SKM-1 (cell line): ENCODE data around the gene BCL2L13.

ENCODE experiments used
- DNase-seq: peaks from one replicate; lab custom pipeline; 2025; ENCODE audit not compliant: unreplicated experiment; lab: John Stamatoyannopoulos, UW

Gene BCL2L13, protein sequence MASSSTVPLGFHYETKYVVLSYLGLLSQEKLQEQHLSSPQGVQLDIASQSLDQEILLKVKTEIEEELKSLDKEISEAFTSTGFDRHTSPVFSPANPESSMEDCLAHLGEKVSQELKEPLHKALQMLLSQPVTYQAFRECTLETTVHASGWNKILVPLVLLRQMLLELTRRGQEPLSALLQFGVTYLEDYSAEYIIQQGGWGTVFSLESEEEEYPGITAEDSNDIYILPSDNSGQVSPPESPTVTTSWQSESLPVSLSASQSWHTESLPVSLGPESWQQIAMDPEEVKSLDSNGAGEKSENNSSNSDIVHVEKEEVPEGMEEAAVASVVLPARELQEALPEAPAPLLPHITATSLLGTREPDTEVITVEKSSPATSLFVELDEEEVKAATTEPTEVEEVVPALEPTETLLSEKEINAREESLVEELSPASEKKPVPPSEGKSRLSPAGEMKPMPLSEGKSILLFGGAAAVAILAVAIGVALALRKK

DNA sequence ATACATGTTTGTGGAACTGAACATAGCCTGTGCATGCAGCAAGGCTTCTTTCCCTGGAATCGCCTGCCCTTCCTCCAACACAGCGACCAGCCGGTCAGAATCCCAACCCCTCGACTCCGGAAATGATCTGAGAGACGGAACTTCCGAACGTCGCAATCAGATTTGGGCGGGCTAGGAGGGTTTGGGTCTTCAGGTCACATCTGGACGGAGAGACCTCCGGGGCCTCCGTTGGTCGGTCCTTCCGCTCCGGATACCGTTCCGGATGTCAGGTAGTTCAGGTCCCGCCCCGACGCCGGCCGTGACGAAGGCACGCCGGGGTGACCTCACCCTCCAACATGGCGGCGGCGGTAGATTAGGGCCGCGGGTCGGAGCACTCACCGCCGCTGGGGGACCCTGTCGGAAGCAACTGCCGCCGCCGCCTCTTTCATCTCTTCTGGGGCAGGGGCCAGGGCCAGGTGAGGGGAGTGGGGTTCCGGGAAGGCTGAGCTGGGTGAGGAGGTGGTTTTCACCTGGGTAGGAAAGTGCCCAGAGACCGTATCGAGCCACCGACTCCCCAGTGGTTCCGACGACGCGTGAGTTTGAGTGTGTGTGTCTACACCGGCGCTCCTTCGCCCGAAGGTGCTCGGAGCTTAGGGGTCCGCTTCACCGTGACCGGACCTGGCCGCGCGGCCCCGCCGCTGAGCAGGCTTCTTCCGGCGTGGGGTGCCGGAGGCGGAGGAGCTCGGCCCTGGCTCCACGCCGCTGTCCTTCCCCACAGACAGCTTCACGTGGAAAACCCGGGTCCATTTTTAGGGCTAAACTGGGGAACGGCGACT, at the start of gene BCL2L13:
Gene BCL2L13 (plus strand): TSS at position 326 of the 815 bp plus-strand sequence. CDS start 16,955 bp downstream, outside the sequence.
- DNase-seq: peak; percentile 80

DNA sequence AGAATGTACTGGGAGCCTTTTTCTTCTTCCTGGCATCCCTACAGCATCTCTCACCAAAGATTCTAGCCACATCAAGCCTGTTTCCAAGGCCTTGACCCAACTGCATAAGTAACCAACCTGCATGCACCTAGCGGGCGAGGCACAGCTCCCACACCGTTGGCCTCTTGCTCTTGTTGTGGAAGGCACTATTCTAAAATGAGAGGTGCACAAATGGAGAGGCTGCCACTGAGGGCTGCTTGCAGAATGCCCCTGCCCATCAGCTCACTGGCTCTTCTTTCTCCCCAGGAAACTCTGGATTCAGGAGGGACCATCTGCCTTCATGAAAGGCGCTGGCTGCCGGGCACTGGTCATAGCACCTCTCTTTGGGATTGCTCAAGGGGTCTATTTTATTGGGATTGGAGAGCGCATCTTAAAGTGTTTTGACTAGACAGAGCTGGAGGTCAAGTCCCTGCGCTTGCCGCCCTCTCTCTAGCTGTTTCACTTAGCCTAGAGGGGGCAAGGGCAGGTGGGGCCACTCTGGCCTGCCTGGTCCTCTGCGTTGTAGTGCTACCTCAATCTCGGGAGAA, 48.7 kb upstream of the BCL2L13 start:
- DNase-seq: no peak

DNA sequence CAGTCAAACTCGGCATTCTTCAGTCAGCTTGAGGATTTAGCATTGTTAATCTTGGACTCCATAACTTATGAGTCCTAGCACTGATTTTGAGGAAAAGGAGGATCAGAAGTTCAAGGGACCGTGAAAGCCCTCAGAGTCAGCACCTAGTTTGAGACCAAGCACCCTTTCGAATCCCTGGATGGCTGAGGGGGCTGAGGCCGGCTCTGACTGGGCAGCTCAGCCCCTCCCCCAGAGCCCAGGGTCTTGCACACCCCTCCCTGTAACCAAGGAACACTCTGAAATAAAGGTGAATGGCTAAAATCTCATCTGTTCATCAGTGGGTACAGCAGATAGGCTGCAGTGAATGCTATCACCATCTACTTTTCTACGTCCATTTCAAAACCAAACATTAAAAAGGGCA, 48.0 kb upstream of the BCL2L13 start:
- DNase-seq: no peak

DNA sequence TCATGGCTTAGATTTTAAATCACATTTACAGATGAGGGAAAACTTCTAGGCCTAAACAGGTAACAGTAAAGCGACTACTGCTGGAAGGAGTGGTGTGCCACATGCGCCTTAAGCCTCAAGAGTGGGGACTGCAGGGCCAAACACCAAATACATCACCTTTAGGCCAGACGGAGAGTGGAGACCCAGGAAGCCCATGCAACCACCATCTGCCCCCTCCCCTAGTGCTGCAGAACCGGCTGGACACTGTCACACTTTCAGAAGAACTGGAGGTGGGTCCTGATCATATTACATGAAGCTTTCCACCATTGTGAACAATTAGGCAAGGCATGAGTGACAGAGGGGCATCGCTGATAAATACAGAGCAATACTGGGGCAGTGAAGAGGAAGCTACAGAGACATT, 46.4 kb upstream of the BCL2L13 start:
- DNase-seq: no peak

DNA sequence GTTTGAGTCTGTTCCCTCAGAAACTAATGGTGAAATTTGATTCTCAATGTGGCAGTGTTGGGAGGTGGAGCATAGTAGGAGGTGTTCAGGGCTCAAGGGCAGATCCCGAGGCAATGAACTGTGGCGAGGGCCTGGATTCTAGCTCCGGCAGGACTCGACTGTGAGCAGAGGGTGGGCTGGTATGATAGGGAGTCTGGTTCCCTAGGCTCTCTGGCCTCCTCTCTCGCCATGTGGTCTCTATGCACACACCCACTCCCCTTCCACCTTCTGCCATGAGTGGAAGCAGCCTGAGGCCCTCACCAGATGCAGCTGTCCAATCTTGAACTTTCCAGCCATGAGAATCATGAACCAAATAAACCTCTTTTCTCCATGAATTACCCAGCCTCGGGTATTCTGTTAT, 42.3 kb upstream of the BCL2L13 start:
- no peak for DNase-seq

DNA sequence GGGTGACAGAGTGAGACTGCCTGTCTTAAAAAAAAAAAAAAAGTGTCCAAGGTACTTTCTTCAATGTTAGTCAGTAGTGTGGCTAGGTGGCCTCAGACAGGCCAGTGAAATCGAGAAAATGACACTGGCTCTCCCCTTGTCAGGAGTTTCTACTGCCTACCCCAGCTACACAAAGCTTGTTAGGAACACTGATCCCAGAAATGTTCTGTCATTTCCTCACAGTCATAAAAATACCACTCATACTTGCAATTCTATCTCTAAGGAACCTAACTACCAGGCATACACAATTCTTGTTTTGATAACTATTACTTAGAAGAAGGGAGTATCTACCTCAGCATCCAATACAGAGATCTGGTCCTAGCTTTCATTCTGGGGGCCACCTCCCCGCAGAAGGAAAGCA, 41.3 kb upstream of the BCL2L13 start:
- DNase-seq: no peak

DNA sequence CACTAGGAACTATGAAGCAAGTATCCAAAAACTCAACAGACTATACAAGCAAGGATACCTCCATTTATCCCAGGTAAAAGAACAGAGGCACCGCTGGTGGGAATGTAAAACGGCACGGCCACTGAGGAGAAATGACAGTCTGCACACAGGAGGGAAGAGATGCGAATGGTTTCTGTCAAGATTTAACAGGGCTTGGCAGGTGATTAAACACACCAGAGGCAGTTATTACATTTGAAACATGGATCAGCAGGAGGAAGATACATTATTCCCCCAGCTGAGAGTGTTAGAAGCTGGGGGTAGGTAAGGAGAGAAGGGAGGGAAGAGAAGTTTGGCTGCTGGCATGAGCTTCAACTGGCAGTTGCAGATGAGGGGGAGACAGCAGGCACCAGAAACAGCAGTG, 40.2 kb upstream of the BCL2L13 start:
- DNase-seq: no peak

DNA sequence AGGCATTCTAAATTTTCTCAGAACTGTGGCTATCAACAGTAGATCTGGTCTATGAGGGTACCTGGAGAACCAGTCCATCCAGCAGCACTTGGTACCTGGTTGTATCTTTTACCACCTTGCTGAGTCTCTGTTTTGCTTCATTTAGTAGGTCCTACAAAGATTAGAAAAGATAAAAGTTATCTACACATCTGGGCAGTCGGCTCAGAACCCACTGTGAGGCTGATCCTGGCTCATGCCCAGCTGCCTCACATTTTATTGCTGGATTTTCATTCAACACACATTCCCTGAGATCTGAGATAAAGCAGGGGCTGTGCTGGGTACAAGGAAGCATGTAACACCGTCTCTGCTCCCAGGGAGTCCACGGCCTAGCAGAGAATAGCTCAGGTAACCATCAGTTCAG, 37.5 kb upstream of the BCL2L13 start:
- DNase-seq: no peak

DNA sequence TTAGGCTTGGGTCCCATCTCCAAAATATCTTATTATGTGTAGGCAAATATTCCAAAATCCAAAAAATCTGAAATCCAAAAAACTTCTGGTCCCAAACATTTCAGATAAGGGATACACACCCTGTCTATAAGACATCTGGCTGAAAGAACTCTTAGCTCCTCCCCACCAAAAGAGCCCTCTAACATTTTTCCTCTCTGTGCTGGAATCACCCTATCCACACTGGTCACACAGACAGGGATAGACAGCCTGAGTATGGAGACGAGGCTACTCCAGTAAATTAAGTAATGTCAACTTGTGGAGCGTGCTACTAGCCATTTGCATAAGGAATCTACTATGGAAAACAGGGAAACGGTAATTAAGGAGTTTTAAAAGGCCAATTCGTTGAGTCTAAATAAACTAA, 34.9 kb upstream of the BCL2L13 start:
- DNase-seq: no peak

DNA sequence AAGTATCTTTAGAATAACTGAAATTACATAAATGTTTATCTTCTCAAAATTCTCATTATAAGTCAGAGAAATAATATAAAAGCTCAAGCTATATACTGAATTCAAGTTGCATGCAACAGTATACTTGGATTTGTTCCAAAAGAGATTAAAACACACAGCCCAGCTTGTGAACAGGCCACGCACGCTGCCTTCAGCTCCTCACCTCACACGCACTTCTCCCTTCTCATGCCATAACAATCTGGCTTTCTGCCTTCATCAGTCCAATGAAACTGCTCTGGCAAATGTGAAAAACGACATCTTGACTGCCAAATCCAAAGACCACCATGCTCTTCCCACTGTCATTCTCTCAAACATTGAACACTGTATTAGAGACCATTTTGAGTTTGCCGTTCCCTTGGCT, 32.1 kb upstream of the BCL2L13 start:
- no peak for DNase-seq

DNA sequence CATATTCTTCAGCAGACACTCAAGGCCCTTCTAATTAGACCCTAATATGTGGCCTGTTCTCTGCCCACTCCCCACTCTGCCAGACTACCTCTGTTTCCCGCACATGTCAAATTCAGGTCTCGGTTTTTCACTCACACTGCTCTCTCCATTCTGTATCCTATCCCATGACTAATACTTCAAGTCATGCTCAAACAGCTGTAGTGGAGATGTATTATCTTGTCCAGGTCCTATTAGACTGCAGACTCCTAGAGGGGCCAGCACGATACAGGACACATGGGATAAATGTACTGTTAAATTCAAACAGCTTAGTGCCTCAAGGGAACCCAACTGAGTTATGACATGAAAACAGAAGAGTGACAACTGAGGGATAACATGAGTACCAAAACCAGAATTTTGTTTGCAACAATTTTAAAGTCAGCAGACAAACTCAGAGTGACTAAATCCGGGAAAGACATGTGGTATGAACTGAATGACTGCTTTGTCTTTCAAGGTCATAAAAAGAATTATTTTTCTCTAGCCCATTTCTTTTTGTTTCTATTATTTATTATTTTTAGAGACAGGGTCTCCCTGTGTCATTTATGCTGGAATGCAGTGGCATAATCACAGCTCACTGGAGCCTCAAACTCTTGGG, 30.6 kb upstream of the BCL2L13 start:
- DNase-seq: no peak

DNA sequence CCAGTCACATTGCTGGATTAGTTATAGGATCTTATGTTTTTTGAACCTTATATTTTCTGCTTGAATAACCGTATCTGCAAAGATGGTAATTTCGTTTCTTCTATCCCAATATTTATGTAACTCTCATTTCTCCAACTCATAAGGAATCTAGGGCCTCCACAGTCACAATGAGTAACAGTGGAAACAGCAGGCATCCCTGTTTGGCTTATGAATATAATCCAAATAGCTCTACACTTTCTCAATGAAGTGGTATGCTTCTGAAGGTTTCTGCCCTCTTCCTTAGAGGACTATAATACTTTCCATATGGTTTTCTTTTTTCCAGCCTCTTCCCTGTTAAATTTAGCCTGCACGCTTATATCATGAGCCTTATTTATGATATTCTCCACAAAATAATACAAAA, 26.5 kb upstream of the BCL2L13 start:
- DNase-seq: no peak

DNA sequence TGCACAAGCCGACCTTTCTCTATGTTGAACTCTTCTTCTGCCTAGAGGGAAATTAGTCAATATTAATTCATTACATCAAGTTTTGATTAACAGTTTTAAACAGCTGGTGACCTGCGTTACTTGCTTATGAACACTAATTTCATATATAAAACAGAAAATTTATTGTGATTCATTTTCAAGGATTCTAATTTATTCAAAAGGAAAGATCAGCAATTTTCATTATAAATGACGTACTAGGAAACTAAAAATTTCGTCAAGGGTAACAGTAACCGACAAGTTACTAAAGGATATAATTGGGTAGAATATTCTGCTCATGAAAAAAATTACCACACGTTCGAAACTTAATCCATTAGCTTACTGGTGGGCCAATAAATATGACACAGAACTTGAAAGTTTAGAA, 25.3 kb upstream of the BCL2L13 start:
- DNase-seq: no peak

DNA sequence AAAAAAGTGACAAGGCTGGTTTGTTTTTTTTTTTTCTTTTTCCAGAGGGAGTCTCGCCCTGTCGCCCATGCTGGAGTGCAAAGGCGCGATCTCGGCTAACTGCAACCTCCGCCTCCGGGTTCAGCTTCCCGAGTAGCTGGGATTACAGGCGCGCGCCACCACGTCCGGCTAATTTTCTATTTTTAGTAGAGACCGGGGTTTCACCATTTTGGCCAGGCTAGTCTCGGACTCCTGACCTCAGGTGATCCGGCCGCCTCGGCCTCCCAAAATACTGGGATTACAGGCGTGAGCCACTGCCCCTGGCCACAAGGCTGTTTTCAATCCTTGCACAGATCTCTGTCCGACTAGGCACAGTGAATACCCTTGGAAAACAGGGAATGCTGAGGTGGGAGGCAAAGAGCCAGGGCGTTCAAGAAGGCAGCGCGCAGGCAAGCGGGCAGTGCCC, 10.6 kb upstream of the BCL2L13 start:
- DNase-seq: no peak

DNA sequence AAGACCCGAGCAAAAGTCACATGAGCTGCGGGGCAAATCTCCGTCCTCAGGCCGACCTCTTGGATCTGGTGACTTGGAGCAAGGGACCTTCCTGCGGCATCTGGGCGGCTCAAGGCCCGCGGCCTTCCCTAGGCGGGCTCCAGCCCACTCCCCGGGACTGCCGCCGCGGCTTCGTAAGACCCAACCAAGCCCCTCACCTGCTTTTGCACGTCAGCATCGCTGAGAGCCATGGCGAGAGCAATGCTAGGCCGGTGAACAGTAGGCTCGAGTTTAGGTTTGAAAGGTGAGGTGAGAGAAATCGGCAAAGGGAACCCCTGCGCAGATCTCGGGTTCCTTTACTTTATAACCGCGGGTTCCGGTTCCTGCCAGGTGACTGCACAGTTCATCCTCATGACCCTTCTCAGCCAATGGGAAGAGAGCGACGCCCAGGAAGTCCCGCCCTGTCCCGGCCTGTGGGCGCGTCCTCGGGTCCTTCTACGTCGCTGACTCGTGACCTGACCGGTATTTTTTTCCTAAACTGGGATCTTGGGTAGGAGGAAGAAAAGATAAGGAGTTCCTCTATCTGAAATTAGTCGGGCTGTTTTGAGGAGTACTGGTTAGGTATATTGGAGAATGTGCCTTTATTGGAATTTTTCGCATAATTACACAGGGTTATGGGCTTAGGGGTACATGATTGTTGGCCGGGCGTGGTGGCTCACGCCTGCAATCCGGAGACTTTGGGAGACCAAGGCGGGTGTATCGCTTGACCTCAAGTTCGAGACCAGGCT, 10.0 kb upstream of the BCL2L13 start, which contains the start of gene ATP6V1E1:
Gene ATP6V1E1 (minus strand): TSS at position 344 of the 767 bp plus-strand sequence. CDS start 114 bp downstream, at position 230.
- DNase-seq: peak; percentile 89

DNA sequence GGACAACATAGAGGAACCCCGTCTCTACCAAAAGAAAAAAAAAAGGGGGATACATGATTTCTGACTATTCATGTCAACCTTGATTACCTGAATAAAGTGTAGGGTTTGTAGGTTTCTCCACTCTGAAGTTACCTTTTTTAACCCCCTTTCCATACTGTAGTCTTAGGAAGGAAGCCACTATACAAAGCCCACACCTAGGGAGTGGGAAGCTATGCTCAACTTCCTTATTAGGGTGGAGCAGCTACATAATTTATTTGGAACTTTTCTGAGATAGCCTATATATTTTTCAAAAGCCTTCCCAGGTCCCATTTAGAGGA, 9.4 kb upstream of the BCL2L13 start:
- no peak for DNase-seq

DNA sequence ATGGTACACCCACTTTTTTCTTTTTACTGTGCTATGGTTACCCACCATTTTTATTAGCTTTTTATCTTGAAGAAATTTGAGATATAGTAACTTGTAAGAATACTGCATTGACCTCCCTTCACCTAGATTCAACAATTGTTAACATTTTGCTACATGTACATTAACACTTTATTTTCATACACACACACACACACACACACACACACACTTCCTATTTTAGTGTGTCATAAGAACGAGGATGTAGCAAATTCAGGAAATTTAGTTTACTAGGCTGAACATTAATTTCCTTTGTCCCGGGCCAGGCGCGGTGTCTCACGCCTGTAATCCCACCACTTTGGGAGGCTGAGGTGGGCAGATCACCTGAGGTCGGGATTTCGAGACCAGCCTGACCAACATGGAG, 8.9 kb upstream of the BCL2L13 start:
- no peak for DNase-seq

DNA sequence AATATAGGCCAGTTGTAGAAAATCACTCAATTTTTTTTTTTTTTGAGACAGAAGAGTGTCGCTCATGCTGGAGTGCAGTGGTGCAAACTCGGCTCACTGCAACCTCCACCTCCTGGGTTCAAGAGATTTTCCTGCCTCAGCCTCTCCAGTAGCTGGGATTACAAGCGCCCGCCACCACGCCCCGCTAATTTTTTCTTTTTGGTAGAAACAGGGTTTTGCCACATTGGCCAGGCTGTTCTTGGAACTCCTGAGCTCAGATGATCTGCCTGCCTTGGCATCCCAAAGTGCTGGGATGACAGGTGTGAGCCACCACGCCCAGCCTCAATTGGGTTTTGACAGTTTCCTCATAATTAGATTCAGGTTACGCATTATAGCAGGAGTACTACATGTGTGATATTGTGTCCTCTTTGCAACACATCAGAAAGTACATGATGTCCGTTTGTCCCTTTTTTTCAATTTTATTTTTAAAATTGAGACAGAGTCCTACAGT, 7.4 kb upstream of the BCL2L13 start:
- no peak for DNase-seq

DNA sequence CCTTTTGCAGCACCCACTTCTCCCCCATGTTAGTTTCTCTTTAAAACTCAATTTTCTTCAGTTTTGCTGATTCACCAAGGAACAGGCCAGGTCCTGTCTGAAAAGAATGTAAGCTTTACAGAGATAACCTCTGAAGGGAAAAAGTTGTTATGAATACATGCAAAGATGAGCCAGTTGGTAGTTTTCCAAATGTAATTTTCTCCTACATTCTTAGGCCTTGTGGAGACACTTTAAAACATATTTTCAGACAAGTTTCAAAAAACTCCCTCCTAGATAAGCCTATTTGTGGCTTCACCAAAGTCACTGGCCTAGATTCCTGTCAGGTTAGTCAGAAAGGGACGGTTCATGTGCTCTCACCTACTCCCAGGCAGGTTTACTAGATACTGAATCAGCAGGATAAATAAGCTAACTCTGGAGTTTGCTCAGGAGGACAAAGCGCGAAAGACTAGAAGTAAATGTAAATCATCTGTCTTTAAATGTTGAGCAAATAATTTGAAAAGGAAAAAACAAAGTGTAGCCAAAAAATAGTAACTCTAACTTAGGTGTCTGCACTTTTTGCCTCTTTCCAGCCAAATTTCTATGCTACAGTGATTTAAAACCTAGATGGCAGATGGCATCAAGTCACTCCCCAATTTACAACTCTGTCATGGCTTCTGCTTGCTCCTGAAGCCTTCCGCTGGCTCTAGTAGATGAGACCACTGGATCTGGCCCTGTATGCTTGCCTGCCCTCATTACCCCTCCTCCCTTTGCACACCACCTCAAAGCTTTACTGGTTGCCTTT, 5.2 kb upstream of the BCL2L13 start:
- DNase-seq: no peak

DNA sequence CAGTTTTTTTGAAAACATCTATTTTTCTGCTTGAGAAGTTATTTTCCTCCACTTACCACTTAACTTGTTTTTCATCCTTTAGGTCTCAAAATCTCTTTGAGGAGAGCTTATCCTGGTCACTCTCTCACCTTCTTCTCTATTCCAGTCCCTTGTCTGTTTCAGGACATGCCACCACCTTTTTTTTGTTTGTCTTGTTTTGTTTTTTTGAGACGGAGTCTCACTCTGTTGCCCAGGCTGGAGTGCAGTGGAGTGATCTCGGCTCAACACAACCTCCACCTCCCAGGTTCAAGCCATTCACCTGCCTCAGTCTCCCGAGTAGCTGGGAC, 4.6 kb upstream of the BCL2L13 start:
- DNase-seq: no peak
